Stimulated activated CD4-positive, alpha-beta T cell treated with anti-CD3 and anti-CD28 coated beads, TNF-alpha, amount 100 ng/mL, for 1 hour (primary cell): ENCODE data around the gene BLTP2.
"Not testable (repeated sequence)": the region's sequence is repeated elsewhere in the genome, so short reads cannot be mapped to it uniquely, and the experiment has no call there.

ENCODE experiments used
- DNase-seq, 3 donors: peaks; one replicate each; pipeline ENCODE4 v3.0.0-alpha.2; 2020; ENCODE audit warnings: low read depth in 3 of 3, low spot score in 1 of 3

BLTP2 gene

DNA sequence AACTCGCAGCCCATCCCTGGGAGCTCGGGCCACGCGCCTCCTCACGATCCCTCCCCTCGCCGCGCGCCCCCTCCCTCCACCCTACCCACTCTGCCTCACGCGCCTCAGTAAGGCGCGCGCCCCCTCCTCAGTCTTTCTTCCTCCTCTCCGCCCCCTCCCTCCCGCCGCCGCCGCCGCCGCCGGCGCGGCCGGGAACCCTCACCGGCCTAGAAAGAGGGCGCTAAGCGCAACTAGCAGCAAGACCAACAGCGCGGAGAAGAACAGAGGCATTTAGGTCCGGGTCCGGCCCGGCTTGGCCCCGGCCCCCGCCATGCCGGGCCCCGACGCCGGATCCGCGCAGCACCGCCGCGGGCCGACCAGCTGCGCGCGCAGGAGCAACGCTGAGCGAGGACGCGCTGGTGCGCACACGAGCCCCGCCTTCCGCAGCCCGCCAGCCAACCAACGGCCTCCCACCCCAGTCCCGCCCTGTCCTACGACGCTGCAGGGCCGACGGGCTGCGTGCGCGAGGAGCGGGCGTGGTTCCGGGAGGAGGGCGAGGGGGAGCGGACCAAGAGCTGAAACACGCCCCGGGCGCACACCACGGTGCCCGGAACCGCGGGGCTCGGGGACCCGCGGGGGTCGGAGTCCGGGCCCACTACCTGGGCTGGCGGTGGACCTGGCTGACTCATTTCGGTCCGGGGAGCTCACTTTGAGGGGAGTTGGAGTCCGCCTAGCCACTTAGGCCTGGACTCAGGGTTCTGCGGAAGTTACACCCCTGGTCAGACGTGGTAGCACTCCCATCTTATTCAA lies at the start of gene BLTP2:
Gene BLTP2, minus strand, starts transcription at position 372 of the 789 bp plus-strand sequence. Its CDS starts 102 bp downstream, at position 270.
- peak; percentile 88 to 92 (median 91) for DNase-seq

DNA sequence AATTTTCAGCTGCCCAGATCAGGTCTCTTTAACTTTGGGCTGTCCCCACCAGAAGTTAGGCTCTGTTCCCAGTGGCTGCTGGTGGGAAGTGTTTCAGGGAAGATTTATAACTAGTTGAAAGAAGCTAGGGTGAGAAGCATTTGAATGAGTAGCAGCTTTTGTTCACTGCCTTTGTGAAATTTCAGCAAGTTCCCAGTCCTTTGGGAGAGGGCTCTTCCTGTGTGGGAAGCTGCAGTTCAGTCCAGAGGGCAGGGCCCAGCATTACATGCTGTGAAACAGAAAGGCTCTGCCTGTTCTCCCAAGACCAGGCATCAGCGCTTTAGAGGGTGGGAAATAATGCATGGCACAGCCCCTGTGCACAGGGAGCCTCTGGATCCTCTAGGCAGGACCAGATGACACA lies 48.9 kb upstream of the BLTP2 start:
- DNase-seq, result no peak

DNA sequence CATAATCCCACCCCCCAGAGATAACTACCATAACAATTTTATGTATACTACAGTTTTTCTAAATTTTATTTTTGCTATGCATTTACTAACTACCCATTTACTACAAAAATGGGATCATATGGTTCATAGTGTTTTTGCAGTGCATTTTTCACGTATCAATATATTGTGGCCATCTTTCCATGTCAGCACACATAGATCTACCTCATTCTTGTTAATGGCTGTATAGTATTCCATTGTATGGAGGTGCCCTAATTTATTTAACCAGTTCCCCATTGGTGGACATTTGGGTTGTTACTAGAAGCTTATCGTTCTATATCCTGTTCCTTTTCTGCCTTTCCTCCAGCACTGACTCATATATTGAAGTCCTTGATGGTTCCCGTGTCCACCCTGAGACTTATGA lies 44.1 kb upstream of the BLTP2 start:
- DNase-seq, result no peak

DNA sequence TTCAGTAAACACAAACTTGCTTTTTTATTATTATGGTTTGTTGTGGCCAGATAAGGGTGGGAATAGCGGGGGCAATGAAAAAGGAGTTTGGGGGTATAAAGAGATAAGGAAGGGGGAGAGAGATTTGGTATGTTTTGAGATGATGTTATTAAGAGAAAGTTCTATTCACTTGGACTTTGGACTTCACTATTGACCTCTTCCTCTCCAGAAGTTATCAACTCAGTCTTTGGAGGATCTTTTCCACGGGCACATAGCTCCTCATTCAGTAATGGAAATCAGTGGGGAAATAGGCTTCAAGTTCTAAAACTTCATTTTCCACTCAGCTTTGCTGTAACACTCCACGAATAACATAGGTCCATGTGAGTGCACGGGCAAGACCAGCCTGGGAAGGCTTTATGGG lies 43.5 kb upstream of the BLTP2 start:
- DNase-seq, result no peak

DNA sequence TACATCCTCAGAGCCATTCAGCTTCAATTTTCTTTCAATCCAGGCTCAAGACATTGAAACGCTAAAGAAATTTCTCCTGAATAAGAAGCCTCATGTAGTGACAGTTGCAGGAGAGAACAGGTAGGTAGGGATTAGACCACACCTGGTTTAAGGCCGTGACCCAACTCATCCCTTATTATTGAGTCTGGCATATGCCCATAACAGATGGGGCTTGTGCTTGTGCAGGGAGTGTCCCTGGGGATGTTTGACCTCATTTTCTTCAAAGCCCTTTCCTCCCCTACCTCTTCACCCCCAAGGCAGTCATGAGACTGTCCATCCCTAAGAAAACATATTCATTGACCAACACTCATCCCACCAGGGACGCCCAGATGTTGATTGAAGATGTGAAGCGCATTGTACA lies 41.3 kb upstream of the BLTP2 start:
- DNase-seq, result no peak

DNA sequence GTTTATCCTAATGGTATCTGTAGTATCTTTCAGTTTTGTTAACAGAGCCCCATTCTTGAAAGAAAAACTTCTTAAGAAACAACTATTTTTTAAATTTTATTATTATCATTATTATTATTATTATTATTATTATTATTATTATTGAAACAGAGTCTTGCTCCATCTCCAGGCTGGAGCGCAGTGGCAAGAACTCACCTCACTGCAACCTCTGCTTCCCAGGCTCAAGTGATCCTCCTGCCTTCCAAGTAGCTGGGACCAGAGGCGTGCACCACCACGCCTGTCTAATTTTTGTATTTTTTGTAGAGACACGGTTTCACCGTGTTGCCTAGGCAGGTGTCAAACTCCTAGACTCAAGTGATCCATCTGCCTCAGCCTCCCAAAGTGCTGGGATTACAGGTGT lies 40.4 kb upstream of the BLTP2 start:
- no peak for DNase-seq

DNA sequence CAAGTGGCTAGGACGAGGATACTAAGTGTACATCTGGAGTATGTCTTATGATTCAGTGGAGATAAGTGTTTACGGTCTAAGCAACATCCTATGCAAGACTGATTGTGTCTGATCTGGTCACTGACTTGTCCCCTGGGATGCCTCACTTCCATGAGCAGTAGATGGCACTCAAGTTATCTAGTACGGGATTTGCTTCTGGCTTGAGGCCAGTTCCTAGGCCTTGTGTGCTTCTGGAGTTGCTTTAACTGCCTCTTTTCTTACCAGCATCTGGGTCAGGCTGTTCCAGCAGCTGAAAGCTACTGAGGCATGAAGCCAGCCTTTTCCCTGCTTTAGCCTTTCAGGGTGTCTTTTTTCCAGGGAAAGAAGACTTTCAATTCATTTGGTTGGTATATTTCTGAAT lies 40.0 kb upstream of the BLTP2 start:
- no peak for DNase-seq

DNA sequence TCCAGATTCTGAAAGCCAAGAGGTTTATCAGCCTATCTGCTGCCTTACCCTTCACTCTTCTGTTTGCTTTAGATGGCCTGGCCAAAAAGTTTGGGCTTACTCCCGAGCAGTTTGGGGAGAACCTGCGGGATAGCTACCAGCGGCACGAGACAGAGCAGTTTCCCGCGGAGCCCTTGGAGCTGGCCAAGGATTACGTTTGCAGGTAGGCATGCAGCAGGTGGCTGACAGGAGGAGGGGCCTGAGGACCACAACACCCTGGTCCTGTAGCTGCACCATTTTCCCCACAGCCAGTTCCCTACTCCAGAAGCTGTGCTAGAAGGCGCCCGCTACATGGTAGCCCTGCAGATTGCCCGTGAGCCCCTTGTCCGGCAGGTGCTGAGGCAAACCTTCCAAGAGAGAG lies 37.7 kb upstream of the BLTP2 start:
- DNase-seq, result no peak

DNA sequence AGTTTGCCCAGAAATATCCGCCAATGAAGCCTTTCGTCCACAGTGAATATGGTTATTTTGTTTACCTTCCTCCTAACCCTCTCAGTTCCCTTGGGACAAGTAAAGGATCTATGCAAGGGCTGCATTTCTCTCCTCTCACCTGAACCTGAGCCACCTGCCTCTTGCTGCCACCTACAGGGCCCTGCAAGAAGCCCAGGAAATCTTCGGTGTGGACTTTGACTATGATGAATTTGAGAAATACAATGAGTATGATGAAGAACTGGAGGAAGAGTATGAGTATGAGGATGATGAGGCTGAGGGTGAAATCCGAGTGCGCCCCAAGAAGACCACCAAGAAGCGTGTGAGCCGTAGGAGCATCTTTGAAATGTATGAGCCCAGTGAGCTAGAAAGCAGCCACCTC lies 31.0 kb upstream of the BLTP2 start:
- no peak for DNase-seq

DNA sequence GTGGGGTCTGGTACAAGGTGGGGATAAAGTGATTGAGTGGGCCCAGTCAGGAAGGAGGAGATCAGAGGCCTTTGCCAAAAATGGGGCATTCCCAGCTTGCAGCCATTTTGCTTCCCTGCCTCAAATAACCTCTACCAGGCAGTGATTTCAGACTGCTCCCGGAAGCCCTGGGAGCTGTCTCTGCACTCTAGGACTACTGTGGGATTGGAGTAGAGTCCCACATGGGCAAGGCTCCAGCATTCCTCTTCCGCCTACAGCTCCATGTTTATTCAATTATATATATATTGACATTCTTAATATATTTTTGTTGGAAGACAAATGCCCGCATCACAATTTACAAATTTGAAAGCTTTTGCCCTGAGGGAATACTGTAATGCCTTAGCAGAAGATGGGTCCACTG lies 30.5 kb upstream of the BLTP2 start:
- no peak for DNase-seq

DNA sequence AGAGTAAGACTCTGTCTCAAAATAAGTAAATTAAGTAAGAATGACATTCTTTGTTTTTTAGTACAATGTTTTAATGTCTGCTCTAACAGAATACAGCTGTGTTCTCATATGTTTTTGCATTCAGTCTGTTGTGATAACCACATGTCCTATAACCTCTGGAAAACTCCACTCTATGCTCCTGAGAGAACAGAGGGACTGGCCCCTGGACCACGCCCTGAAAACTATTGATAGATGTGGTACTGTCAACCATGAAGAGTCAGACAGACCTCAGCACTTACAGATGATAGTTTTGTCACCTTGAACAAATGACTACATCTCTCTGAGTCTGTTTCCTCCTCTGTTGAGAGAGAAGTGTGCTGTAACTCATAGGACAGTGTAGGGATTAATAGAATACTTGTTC lies 25.0 kb upstream of the BLTP2 start:
- DNase-seq, result no peak

DNA sequence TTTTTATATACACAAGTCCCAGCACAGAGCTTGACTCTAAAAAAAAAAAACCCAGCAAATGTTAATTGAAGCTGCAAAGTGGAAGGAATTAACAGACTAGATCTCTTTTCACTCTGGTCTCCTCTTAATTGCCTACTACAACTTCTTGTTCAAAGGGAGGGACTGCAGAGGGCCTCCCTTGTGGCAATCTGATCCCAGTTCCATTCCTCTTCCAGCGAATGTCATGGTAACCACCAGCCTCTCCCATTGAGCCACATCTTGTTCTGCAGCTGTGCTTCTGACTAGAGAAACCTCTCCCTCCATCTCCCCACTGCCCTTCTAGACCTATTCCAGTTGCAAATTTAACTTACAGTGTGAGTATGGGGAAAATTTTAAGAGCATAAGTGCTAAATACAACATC lies 22.9 kb upstream of the BLTP2 start:
- no peak for DNase-seq

DNA sequence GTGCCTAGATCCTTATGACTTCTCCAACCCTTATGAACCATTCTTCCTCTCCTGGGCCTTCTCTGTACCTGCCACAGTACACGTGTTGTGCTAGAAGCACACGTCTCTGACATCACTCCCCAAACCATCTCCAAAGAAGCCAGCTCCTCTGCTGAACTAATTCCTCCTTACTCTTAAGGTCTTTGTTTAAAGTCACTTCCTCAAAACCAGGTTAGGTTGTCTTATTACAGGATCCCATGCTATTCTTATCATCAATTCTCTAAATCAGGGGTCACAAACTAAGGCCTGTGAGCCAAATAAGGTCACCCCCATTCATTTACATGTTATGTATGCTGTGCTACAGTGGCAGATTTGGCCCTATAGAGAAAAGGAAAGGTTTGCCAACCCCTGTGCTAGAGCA lies 21.0 kb upstream of the BLTP2 start:
- no peak for DNase-seq

DNA sequence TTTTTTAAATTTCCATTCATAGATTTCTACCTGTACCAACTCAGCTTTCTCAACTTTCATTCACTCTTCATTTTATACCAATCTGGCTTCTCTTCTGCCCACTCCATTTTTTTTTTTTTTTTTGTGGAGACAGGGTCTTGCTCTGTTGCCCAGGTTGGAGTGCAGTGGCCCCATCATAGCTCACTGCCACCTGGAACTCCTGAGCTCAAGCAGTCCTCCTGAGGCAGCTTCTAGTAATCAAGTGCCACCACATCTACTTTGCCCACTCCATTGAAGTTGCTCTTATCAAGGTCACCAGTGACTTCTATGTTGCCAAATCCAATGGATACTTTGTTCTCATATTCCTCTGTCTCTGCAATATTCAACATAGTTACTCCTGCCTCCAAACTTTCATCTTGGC lies 18.8 kb upstream of the BLTP2 start:
- no peak for DNase-seq

DNA sequence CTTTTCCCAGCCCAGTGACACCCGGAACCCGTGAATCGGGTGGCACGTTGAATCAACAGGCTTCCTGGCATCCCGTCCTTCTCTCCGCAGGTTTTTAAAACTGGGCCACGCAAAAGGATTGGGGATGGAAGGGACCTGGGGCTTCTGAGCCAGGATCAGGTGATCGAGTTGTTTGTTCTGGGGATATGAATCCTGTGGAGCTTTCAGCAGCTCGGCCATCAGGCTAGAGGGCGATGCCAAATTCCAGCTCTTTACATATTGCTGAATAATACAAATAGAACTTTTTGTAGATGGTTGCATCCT lies 17.5 kb upstream of the BLTP2 start:
- no peak for DNase-seq

DNA sequence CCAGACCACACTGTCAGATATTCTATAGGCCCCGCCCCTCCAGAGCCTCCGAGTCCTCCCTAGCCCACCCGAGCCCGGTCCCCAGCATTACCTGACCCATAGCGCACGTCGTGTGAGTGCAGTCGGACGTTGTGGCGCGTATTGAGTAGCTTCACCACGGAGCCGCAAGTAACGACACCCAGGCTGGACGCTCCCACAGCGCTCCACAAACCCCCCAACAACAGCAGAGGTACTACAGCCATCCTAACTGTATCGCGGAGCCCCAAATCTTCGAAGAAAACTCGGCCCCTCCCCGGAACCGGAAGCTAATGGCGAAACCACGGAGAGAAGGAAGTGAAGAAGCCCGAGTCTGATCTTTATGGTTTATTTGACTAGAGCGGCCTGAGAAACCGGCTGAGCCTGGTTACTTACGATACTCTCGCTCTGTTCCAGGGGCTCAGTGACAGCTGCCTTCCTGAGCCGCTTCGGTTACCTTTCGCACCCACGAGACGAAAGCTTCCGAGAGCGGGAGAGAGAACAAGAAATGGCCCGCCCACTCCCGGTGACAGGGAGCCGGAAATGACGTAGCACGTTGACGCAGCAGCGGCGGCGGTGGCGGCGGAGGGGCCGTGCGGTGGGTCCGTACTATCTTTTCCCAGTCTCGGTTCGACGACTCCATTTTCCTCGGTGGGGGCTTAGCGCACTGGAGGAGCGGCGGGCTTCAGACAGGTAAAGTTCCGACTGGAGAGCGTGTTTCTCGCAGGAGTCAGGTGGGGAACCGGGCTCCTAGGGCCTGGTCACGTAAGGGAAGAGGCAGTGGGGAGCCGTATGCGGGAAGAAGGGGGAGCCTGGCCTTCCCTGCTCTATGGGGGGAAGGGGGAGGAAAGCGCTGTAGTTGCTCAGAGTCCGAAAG lies 16.9 kb upstream of the BLTP2 start, which contains the start of the genes SDF2 and SUPT6H:
Gene SDF2, minus strand, starts transcription at position 272 of the 892 bp plus-strand sequence. Its CDS starts 30 bp downstream, at position 242.
Gene SUPT6H, plus strand, starts transcription at position 571 of the 892 bp plus-strand sequence. CDS start 11,197 bp downstream, outside the sequence.
- peak; percentile 66 to 95 (median 80) for DNase-seq

DNA sequence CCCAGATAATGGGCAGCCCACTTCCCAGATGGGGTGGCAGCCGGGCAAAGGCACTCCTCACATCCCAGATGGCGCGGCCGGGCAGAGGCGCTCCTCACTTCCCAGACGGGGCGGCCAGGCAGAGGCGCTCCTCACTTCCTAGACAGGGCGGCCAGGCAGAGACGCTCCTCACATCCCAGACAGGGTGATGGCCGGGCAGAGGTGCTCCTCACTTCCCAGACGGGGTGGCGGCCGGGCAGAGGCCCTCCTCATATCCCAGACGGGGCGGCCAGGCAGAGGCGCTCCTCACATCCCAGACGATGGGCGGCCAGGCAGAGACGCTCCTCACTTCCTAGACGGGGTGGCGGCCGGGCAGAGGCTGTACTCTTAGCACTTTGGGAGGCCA lies 14.5 kb upstream of the BLTP2 start:
- DNase-seq, result not testable (repeated sequence)

DNA sequence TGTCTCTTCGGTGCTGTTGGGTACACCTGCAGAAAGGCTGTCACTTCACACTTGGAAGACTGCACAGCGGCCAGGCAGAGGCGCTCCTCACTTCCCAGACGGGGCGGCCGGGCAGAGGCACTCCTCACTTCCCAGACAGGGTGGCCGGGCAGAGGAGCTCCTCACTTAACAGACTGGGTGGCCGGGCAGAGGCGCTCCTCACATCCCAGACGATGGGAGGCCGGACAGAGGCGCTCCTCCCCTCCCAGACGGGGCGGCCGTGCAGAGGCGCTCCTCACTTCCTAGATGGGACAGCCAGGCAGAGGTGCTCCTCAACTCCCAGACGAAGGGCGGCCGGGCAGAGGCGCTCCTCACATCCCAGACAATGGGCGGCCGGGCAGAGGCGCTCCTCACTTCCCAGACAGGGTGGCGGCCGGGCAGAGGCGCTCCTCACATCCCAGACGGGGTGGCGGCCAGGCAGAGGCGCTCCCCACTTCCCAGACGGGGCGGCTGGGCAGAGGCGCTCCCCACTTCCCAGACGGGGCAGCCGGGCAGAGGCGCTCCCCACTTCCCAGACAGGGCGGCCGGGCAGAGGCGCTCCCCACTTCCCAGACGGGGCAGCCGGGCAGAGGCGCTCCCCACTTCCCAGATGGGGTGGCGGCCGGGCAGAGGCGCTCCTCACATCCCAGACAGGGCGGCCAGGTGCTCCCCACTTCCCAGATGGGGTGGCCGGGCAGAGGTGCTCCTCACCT lies 14.0 kb upstream of the BLTP2 start:
- not testable (repeated sequence) for DNase-seq

DNA sequence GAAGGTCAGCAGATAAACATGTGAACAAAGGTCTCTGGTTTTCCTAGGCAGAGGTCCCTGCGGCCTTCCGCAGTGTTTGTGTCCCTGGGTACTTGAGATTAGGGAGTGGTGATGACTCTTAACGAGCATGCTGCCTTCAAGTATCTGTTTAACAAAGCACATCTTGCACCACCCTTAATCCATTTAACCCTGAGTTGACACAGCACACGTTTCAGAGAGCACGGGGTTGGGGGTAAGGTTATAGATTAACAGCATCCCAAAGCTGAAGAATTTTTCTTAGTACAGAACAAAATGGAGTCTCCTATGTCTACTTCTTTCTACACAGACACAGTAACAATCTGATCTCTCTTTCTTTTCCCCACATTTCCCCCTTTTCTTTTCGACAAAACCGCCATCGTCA lies 13.4 kb upstream of the BLTP2 start:
- DNase-seq, result not testable (repeated sequence)

DNA sequence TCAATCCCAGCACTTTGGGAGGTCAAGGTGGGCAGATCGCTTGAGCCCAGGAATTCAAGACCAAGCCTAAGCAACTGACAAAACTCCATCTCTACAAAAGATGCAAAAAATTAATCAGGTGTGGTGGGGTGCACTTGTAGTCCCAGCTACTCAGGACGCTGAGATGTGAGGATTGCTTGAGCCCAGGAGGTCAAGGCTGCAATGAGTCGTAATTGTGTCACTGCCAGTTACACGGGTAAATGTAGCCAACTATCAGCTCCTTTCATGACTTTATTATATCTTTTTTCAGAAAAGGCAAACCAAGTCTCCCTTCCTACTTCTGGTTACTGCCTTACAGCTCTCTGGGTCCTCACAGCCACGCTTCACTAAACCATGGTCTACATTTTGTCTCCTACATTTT lies 12.8 kb upstream of the BLTP2 start:
- no peak for DNase-seq

DNA sequence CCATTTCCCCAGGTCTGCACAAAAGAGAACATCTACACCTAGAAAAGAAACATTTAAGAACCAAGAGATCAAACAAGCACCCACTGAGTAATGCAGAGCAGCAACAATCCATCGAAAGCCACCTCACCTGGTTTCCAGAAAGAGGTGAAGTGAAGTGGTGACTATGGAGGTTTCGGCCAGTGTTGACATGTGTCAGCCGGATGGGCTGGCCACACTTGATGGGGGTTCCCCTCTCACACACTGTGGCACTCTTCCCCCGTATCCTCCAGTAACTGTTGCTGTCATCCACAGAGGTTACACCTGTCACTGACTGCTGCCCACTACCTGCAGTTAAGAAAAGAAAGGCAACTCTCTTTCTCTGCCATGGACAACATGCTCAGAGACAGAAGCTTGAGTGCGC lies 10.2 kb upstream of the BLTP2 start:
- DNase-seq, result no peak

DNA sequence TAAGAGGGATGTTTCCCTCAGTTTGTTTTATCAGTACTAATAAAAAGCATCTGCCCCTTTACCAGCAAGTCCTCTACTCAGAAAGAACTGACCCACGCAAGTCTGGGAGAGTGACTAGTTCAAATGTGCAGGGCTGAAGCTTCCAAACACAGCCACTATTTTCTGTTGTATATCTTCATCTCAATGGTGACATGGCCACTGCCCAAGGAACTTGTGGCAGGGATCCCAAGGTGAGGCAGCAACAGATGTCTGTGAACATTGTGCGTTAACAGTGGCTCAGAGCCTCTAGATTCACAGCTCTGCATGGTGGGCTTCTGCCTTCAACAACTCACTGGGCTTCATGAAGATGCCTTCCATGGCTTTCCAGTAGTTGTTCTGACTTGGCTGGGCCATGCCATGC lies 3.7 kb upstream of the BLTP2 start:
- no peak for DNase-seq
